GM19099 (cell line): ENCODE results near the gene TUBB1.
A peak's percentile ranks its signal among the peaks of the same experiment; 100 is the strongest.

Experiments used
- POLR2A ChIP-seq: IDR thresholded peaks from 3 replicates; pipeline ENCODE4 v1.6.1; 2011; ENCODE audit warnings: low read depth; ENCODE audit not compliant: insufficient read length; ENCODE audit errors: extremely low read depth

TUBB1 gene

GRCh38 chr20:59019217-59019616 lies at the start of gene TUBB1:
Gene TUBB1, plus strand, starts transcription at chr20:59019429. Its CDS starts 94 bp downstream, at chr20:59019523.
- TF ChIP-seq POLR2A = no peak

GRCh38 chr20:58969439-58969838 lies 49.8 kb upstream of the TUBB1 start:
- no peak for TF ChIP-seq POLR2A

- TF ChIP-seq POLR2A = no peak
Measured at GRCh38 chr20:58970146-58970545, 49.1 kb upstream of the TUBB1 start.

GRCh38 chr20:58971429-58971828 lies 47.8 kb upstream of the TUBB1 start:
- no peak for TF ChIP-seq POLR2A

- TF ChIP-seq POLR2A = no peak
Measured at GRCh38 chr20:58973179-58973578, 46.0 kb upstream of the TUBB1 start.

- TF ChIP-seq POLR2A = no peak
Measured at GRCh38 chr20:58973866-58974265, 45.4 kb upstream of the TUBB1 start.

GRCh38 chr20:58975353-58975752 lies 43.9 kb upstream of the TUBB1 start:
- TF ChIP-seq POLR2A = no peak

- no peak for TF ChIP-seq POLR2A
Measured at GRCh38 chr20:58976061-58976730, 43.0 kb upstream of the TUBB1 start.

GRCh38 chr20:58978351-58979190 lies 40.7 kb upstream of the TUBB1 start:
- no peak for TF ChIP-seq POLR2A

GRCh38 chr20:58980711-58981627 lies 38.3 kb upstream of the TUBB1 start, which contains the start of gene NELFCD:
Gene NELFCD, plus strand, starts transcription at chr20:58981256. Its CDS starts 54 bp downstream, at chr20:58981310.
- TF ChIP-seq POLR2A = peak; percentile 94

- TF ChIP-seq POLR2A = no peak
Measured at GRCh38 chr20:58981628-58982364, 37.4 kb upstream of the TUBB1 start.

- no peak for TF ChIP-seq POLR2A
Measured at GRCh38 chr20:58982406-58983114, 36.7 kb upstream of the TUBB1 start.

- TF ChIP-seq POLR2A = no peak
Measured at GRCh38 chr20:58984691-58985090, 34.5 kb upstream of the TUBB1 start.

- TF ChIP-seq POLR2A = no peak
Measured at GRCh38 chr20:58985656-58986055, 33.6 kb upstream of the TUBB1 start.
